SK-N-MC (cell line): Measurements from ENCODE around the gene SPHK2.

Experiments
- EZH2 ChIP-seq: fragments of 200-600 bp; sonication (generic); IDR thresholded peaks from one replicate; pipeline ENCODE4 v1.6.1; 2017; ENCODE audit warnings: antibody characterized with exemption
- POLR2AphosphoS5 ChIP-seq: IDR thresholded peaks from 2 replicates; pipeline ENCODE4 v1.6.1; 2012; ENCODE audit warnings: mild to moderate bottlenecking, low read depth, low read length, borderline replicate concordance

GRCh38 chr19:48676487-48676886, 57.2 kb downstream of the SPHK2 start:
- no peak for TF ChIP-seq POLR2AphosphoS5
- no peak for TF ChIP-seq EZH2
